ENCODE measurements around the gene RWDD2A. TPM values are rescaled to one million over a fixed set of nuclear protein-coding genes. Genes with fewer than 3 reads are reported as not detected.

The RWDD2A gene
- total RNA-seq, 2 experiments from 2014 or later: 2.2 to 5.3 TPM

GRCh38 chr6:83180426-83180950, 12.7 kb upstream of the RWDD2A start:
- TF ChIP-seq CTCF (conservative IDR thresholded peaks at IDR 0.05; ENCODE audit: low read length): no peak
- no peak for TF ChIP-seq EZH2phosphoT487 (IDR thresholded peaks at IDR 0.05; ENCODE audit: borderline replicate concordance, low read depth, low read length)
- ChIA-PET CTCF (ENCODE audit: unreplicated experiment) (no interaction called here), POLR2A (interaction anchor here (0.7 to 0.8 kb wide), 2 partner anchors 16 to 20 kb away, joined by 3 to 4 read pairs; no protein-coding TSS in a partner anchor)
- Histone ChIP-seq H3K36me3 (ENCODE audit: insufficient read depth, low read length) (peaks cover 75% of the 10 kb centered on the region), H3K79me2 (ENCODE audit: insufficient read depth, low read depth, low read length) (no peaks in the 10 kb centered on the region), H3K27ac (ENCODE audit: low read depth, low read length, poor library complexity, severe bottlenecking) (no peak overlapping the region), H3K4me1 (ENCODE audit: insufficient read depth, low read length, poor library complexity, severe bottlenecking) (no peaks in the 10 kb centered on the region), H3K4me3 (ENCODE audit: low read depth, low read length, poor library complexity, severe bottlenecking) (no peak overlapping the region), H2AFZ (ENCODE audit: low read length) (no peak overlapping the region), H3K9me2 (ENCODE audit: insufficient read depth, low read length) (no peaks in the 10 kb centered on the region), H3K4me2 (ENCODE audit: low read length) (no peak overlapping the region), H3K9me3 (ENCODE audit: low read length) (no peaks in the 10 kb centered on the region), H4K20me1 (ENCODE audit: insufficient read depth, low read length) (no peaks in the 10 kb centered on the region)
- no peak for DNase-seq (ENCODE audit: low spot score)
- BruUV-seq (replicated peaks): no TSS peak
- intact Hi-C loops (cut with micrococcal nuclease; ENCODE audit: unreplicated experiment): no loop called here

GRCh38 chr6:83182114-83182513, 11.0 kb upstream of the RWDD2A start:
- no peak overlapping the region for H3K4me3 ChIP-seq (ENCODE audit: low read depth, low read length, poor library complexity, severe bottlenecking)
- no peak overlapping the region for H3K4me2 ChIP-seq (ENCODE audit: low read length)
- no TSS peak for BruUV-seq (replicated peaks)
- H2AFZ ChIP-seq (ENCODE audit: low read length): no peak overlapping the region
- TF ChIP-seq CTCF (conservative IDR thresholded peaks at IDR 0.05; ENCODE audit: low read length) (no peak), EZH2phosphoT487 (IDR thresholded peaks at IDR 0.05; ENCODE audit: borderline replicate concordance, low read depth, low read length) (no peak)
- ChIA-PET POLR2A (interaction anchor here (0.7 kb wide), 1 partner anchor 977 kb away, joined by 3 read pairs; no protein-coding TSS in a partner anchor), CTCF (ENCODE audit: unreplicated experiment) (no interaction called here)
- no peaks in the 10 kb centered on the region for H3K9me3 ChIP-seq (ENCODE audit: low read length)
- intact Hi-C loops (cut with micrococcal nuclease; ENCODE audit: unreplicated experiment): no loop called here
- H3K36me3 ChIP-seq (ENCODE audit: insufficient read depth, low read length): peaks cover 77% of the 10 kb centered on the region
- no peaks in the 10 kb centered on the region for H4K20me1 ChIP-seq (ENCODE audit: insufficient read depth, low read length)
- H3K27ac ChIP-seq (ENCODE audit: low read depth, low read length, poor library complexity, severe bottlenecking): no peak overlapping the region
- no peaks in the 10 kb centered on the region for H3K9me2 ChIP-seq (ENCODE audit: insufficient read depth, low read length)
- no peaks in the 10 kb centered on the region for H3K79me2 ChIP-seq (ENCODE audit: insufficient read depth, low read depth, low read length)
- H3K4me1 ChIP-seq (ENCODE audit: insufficient read depth, low read length, poor library complexity, severe bottlenecking): no peaks in the 10 kb centered on the region
- no peak for DNase-seq (ENCODE audit: low spot score)

- Histone ChIP-seq H3K27ac (ENCODE audit: low read depth, low read length, poor library complexity, severe bottlenecking) (no peak overlapping the region), H3K9me2 (ENCODE audit: insufficient read depth, low read length) (no peaks in the 10 kb centered on the region), H3K4me1 (ENCODE audit: insufficient read depth, low read length, poor library complexity, severe bottlenecking) (no peaks in the 10 kb centered on the region), H3K4me2 (ENCODE audit: low read length) (no peak overlapping the region), H2AFZ (ENCODE audit: low read length) (no peak overlapping the region), H3K36me3 (ENCODE audit: insufficient read depth, low read length) (peaks cover 85% of the 10 kb centered on the region), H4K20me1 (ENCODE audit: insufficient read depth, low read length) (no peaks in the 10 kb centered on the region), H3K4me3 (ENCODE audit: low read depth, low read length, poor library complexity, severe bottlenecking) (no peak overlapping the region), H3K9me3 (ENCODE audit: low read length) (no peaks in the 10 kb centered on the region), H3K79me2 (ENCODE audit: insufficient read depth, low read depth, low read length) (no peaks in the 10 kb centered on the region)
- no TSS peak for BruUV-seq (replicated peaks)
- DNase-seq (ENCODE audit: low spot score): no peak
- TF ChIP-seq EZH2phosphoT487 (IDR thresholded peaks at IDR 0.05; ENCODE audit: borderline replicate concordance, low read depth, low read length) (no peak), CTCF (conservative IDR thresholded peaks at IDR 0.05; ENCODE audit: low read length) (no peak)
- intact Hi-C loops (cut with micrococcal nuclease; ENCODE audit: unreplicated experiment): no loop called here
- CTCF ChIA-PET (ENCODE audit: unreplicated experiment): interaction anchor here (0.5 kb wide), 1 partner anchor 19 kb away, joined by 3 read pairs; no protein-coding TSS in a partner anchor
- POLR2A ChIA-PET: interaction anchor here (0.7 to 1.1 kb wide), 3 partner anchors 12 to 33 kb away, joined by 3 read pairs; no protein-coding TSS in a partner anchor
Observed at GRCh38 chr6:83183082-83183828, 9.9 kb upstream of the RWDD2A start.

Data from OCI-LY7 (cell line).